Loucy (cell line): Measurements from ENCODE around the gene VIPR1.

Experiments
- H2AFZ ChIP-seq: fragments of 200-600 bp; sonication (generic); 2 replicates; pipeline ENCODE4 v1.6.0; 2016; ENCODE audit warnings: antibody characterized with exemption, mild to moderate bottlenecking, low read length, moderate library complexity
- H3F3A ChIP-seq: fragments of 200-600 bp; 2 replicates; pipeline ENCODE4 v1.6.0; 2016; ENCODE audit warnings: antibody characterized with exemption, low read depth, mild to moderate bottlenecking
- H3K27me3 ChIP-seq: fragments of 200-600 bp; sonication (generic); 2 replicates; pipeline ENCODE4 v1.6.1; 2014; ENCODE audit warnings: low read length, mild to moderate bottlenecking; ENCODE audit not compliant: insufficient read depth, poor library complexity, severe bottlenecking
- H3K36me3 ChIP-seq: fragments of 200-600 bp; sonication (generic); 2 replicates; pipeline ENCODE4 v1.6.1; 2016; ENCODE audit warnings: low read length; ENCODE audit not compliant: insufficient read depth
- H3K4me1 ChIP-seq: fragments of 200-600 bp; sonication (generic); 2 replicates; pipeline ENCODE4 v1.5.1; 2014; ENCODE audit warnings: low read length, mild to moderate bottlenecking; ENCODE audit not compliant: insufficient read depth, poor library complexity, severe bottlenecking
- H3K4me2 ChIP-seq: fragments of 200-600 bp; sonication (generic); 2 replicates; pipeline ENCODE4 v1.6.0; 2014; ENCODE audit warnings: antibody characterized with exemption, low read length, low read depth, mild to moderate bottlenecking; ENCODE audit not compliant: poor library complexity, severe bottlenecking
- H3K4me3 ChIP-seq: fragments of 200-600 bp; sonication (generic); 2 replicates; pipeline ENCODE4 v1.5.1; 2014; ENCODE audit warnings: low read length, mild to moderate bottlenecking, mixed read lengths; ENCODE audit not compliant: poor library complexity, severe bottlenecking
- H3K79me2 ChIP-seq: fragments of 200-600 bp; sonication (generic); 2 replicates; pipeline ENCODE4 v1.6.1; 2014; ENCODE audit warnings: low read length; ENCODE audit not compliant: insufficient read depth
- H3K9ac ChIP-seq: fragments of 200-600 bp; sonication (generic); 2 replicates; pipeline ENCODE4 v1.6.0; 2014; ENCODE audit warnings: mild to moderate bottlenecking, low read depth, low read length, moderate library complexity; ENCODE audit not compliant: poor library complexity, severe bottlenecking
- H3K9me2 ChIP-seq: fragments of 200-600 bp; sonication (generic); replicated peaks from 2 replicates; pipeline ENCODE4 v1.6.1; 2016; ENCODE audit warnings: low read depth, low read length, mixed read lengths
- H3K9me3 ChIP-seq: fragments of 200-600 bp; sonication (generic); 2 replicates; pipeline ENCODE4 v1.6.1; 2014; ENCODE audit warnings: mild to moderate bottlenecking, antibody characterized with exemption, low read length, low read depth; ENCODE audit not compliant: insufficient read depth
- H4K20me1 ChIP-seq: fragments of 200-600 bp; sonication (generic); 2 replicates; pipeline ENCODE4 v1.6.0; 2014; ENCODE audit warnings: antibody characterized with exemption, low read length, mild to moderate bottlenecking; ENCODE audit not compliant: insufficient read depth, poor library complexity, severe bottlenecking
- EZH2phosphoT487 ChIP-seq: fragments of 200-600 bp; IDR thresholded peaks from 2 replicates; pipeline ENCODE4 v1.6.1; 2018; ENCODE audit warnings: antibody characterized with exemption, mild to moderate bottlenecking, moderate library complexity, borderline replicate concordance
- TF ChIP-seq, protein P1 (sequence below): fragments of 200-600 bp; sonication (generic); conservative IDR thresholded peaks from 2 replicates; pipeline ENCODE4 v1.5.1; 2014; ENCODE audit warnings: mild to moderate bottlenecking, antibody characterized with exemption, low read length

Gene VIPR1

DNA sequence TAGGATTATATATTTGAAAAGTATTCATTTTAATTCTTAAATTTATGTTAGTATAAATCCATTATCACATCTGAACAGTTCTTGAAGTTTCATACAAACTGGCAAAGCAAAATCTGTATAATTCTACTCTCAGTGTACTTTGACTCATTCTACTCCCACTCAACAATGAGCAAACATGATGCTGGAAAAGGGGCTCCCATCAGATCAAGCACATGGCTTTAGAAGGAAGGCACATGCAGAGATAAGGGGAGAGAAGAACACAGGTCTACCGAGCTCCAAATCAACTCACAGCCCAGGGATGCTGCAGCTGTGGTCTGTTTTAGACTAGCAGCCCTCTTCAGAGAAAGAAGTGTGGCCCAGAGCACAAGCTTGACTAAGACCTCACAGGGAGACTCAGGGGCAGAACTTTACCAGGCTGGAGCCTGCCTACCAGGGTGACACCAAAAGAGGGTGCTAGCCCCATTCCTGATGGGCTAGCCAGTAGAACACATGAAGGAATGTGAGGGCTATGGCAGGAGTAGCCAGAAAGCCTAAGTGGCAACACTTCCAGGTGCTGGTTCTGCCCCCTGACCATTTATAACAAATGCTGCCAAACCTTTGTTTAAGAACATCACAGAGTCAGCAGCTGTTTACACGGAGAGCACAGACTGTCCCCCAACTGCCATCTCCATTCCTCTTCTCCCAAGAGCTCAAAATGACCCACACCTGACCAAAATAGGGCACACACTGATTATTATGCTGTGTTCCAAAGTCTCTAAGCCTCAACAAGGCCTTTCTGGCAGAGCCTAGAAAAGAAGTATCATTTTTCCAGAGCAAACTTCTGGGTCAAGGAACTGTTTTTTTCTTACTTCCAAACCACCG is 59.8 kb downstream of the VIPR1 start:
- Histone ChIP-seq H3K4me1 (peaks cover 5% of the 10 kb centered on the region), H3K27me3 (no peaks in the 10 kb centered on the region), H3K4me3 (no peak overlapping the region), H3K9ac (no peak overlapping the region), H3F3A (no peaks in the 10 kb centered on the region), H3K36me3 (peaks cover 45% of the 10 kb centered on the region; the same call in 1 of the 2 replicates), H3K9me2 (no peaks in the 10 kb centered on the region), H3K4me2 (no peak overlapping the region), H3K79me2 (no peaks in the 10 kb centered on the region), H3K9me3 (no peaks in the 10 kb centered on the region), H2AFZ (no peak overlapping the region), H4K20me1 (no peaks in the 10 kb centered on the region)
- no peak for TF ChIP-seq EZH2phosphoT487
- TF ChIP-seq, protein P1, sequence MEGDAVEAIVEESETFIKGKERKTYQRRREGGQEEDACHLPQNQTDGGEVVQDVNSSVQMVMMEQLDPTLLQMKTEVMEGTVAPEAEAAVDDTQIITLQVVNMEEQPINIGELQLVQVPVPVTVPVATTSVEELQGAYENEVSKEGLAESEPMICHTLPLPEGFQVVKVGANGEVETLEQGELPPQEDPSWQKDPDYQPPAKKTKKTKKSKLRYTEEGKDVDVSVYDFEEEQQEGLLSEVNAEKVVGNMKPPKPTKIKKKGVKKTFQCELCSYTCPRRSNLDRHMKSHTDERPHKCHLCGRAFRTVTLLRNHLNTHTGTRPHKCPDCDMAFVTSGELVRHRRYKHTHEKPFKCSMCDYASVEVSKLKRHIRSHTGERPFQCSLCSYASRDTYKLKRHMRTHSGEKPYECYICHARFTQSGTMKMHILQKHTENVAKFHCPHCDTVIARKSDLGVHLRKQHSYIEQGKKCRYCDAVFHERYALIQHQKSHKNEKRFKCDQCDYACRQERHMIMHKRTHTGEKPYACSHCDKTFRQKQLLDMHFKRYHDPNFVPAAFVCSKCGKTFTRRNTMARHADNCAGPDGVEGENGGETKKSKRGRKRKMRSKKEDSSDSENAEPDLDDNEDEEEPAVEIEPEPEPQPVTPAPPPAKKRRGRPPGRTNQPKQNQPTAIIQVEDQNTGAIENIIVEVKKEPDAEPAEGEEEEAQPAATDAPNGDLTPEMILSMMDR = no peak

DNA sequence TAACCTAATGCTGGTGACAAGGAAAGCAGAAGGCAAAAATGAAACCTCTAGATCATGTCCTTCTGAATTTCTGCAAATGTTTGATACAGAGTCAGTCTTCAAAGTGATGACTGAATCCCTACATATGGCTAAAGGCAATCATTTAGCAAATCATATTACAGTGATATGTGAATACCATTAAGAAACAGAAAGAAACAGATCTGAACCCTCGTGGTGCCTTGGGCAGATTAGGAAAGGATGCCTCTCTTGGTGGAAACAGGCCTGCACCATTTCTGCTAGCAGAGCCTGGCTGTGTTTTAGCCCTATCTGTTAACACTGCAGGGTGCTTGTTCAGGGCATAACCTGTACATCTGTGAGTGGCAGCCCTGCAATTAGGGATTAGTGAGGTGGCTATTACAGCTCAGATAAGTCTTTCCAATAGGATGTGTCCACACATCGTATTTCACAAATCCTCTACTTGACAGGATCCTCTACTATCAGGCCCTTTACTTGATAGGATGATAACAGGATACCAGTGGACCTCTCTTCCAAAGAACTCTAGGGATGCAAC is 67.2 kb downstream of the VIPR1 start:
- no peaks in the 10 kb centered on the region for H3K27me3 ChIP-seq
- H3K4me1 ChIP-seq = no peaks in the 10 kb centered on the region
- H3K9me2 ChIP-seq = no peaks in the 10 kb centered on the region
- no peaks in the 10 kb centered on the region for H4K20me1 ChIP-seq
- TF ChIP-seq EZH2phosphoT487 = no peak
- TF ChIP-seq, protein P1 = no peak
- H2AFZ ChIP-seq = no peak overlapping the region
- H3K4me2 ChIP-seq = no peak overlapping the region
- no peak overlapping the region for H3K9ac ChIP-seq
- peaks cover 10% of the 10 kb centered on the region; the same call in 1 of the 2 replicates for H3K36me3 ChIP-seq
- no peaks in the 10 kb centered on the region for H3K79me2 ChIP-seq
- H3F3A ChIP-seq = no peaks in the 10 kb centered on the region
- H3K4me3 ChIP-seq = no peak overlapping the region
- no peaks in the 10 kb centered on the region; the same call in 1 of the 2 replicates for H3K9me3 ChIP-seq

DNA sequence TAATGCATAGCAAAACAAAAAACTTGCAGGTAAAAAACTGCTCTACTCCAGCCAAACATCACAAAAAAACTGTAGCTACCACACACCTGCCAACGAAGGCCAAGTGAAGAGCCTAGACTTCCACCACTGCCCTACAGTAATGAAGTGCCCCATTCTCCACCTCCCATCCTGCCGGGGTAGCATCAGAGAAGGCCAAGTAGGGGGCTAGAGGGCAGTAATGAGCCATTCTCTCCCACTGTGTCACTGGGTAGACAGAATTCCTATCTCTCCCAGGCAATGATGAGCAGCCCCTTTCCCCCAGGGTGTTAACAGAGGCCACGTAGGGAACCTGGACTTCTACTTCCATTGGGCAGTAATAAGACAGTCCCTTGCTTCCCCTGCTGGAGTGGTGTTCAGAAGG is 69.8 kb downstream of the VIPR1 start:
- H3K9me2 ChIP-seq = no peaks in the 10 kb centered on the region
- TF ChIP-seq, protein P1 = peak; percentile 81
- TF ChIP-seq EZH2phosphoT487 = no peak

More for the DNA sequence above, 69.8 kb downstream of the VIPR1 start:
- peaks cover 7% of the 10 kb centered on the region; the same call in 1 of the 2 replicates for H3K9me3 ChIP-seq
- no peak overlapping the region for H3K9ac ChIP-seq
- no peak overlapping the region for H2AFZ ChIP-seq
- H3K27me3 ChIP-seq = no peaks in the 10 kb centered on the region
- H3F3A ChIP-seq = no peaks in the 10 kb centered on the region
- no peaks in the 10 kb centered on the region for H3K4me1 ChIP-seq
- H3K4me3 ChIP-seq = no peak overlapping the region
- no peaks in the 10 kb centered on the region for H4K20me1 ChIP-seq
- no peaks in the 10 kb centered on the region for H3K79me2 ChIP-seq
- no peak overlapping the region for H3K4me2 ChIP-seq
- peaks cover 6% of the 10 kb centered on the region; the same call in 1 of the 2 replicates for H3K36me3 ChIP-seq
